GM18909 (cell line): Measurements from ENCODE around the gene SH3RF3.

Source experiments
- ATAC-seq: cut with Tn5 transposase; IDR thresholded peaks from one replicate; pipeline ENCODE4 v1.9.1; 2021; ENCODE audit warnings: mild to moderate bottlenecking; ENCODE audit not compliant: unreplicated experiment, poor library complexity

Gene SH3RF3

DNA sequence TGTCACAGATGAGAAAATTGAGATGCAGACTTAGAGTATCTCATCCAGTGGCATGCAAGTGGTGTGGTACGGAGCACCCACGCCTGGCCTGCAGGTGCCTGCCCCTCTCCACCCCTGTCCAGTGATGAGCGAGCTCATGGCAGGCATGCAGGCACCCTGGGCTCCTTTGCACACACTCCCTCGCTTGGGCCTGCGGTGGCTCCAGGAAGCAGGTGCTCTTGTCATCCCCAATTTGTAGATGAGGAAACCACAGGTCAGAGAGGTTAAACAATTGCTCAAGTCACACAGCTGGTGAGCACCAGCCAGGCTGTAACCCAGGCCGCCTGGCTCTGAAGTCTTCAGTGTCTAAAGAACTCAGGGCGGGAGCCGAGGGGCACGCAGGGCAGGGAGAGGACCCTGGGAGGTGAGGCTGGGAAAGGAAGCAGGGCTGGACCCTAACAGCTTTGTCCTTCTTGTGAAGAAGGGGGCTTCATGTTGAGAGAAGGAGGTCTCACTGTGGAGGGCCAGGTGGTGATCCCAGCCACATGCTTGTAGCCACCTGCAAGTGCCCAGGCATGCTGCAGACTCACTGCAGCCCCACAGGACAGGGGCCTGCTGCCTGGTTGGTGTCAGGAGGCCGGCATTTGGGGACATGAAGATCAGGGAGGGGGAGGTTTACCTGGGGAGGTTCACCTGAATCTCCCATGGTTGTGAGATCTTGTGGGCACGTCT is 166.2 kb downstream of the SH3RF3 start:
- no peak for ATAC-seq

DNA sequence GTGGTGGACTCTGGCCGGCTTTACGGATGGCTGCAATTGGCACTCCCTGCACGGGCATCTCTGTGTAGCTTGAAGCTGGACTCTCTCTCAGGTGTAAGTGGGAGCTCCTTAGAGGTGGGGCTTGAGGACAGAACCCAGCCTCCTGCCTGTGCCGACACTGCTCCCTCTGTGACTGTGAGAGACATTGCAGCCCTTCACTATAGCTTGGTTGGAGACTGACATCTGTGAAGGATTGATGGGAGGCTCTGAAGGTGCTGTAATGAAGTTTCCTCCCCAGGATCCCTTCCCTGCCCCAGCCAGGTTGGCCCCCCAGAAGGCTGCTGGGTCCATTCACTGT is 166.7 kb downstream of the SH3RF3 start:
- ATAC-seq, result no peak

DNA sequence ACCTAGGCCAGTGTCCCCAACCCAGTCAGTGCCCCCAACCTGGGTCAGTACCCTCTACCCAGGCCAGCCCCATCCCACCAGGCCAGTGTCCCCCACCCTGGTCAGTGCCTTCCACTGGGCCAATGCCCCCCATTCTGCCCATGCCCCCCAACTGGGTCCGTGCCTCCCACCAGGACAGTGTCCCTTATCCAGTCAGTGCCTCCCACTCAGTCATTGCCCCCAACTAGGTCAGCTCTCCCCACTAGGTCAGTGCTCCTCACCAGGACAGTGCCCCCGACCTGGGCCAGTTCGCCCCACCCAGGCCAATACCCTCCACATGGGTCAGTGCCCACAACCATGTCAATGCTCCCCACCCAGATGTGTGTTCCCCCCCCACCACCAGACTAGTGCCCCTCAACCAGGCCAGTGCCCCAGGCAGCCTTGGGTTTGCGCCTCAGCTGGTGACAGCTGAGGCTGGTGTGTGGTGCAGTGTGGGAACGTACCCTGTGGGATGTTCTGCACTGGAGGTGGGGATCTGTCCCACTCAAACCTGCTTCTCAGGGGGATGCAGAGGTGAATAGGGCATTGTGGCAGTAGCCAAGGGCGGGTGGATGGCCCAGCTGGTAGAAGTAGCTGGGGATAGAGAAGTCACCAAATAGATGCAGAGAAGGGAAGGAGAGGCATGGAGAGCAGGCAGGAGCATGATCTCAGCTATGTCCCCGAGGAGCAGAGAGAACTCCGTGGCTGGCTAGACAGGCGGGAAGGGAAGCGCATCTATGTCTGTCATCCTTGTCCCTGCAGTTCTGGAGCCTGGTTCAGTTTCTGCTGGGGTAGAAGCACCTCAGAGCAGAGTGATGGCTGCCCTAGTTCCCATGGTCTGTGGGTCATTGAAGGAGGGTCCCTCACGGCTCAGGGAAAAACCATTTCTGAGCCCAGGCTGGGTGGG is 168.8 kb downstream of the SH3RF3 start:
- ATAC-seq, result no peak

DNA sequence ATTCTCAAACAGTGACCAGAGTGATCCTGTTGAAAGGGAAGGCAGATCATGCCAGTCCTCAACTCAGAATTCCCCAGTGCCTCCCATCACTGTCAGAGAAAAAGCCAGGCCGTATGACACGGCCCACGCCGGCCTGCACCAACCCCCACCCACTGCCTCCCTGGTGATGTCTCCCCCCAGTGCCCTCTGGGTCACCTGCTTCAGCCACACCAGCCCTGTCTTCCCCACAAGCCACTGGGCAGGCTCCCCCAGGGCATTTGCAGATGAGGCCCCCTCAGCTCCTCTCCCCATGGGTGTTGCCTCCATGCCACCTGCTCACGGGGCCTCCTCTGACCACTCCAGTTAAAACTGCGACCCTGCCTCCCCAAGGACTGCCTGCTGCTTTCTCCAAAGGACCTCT is 169.8 kb downstream of the SH3RF3 start:
- ATAC-seq, result no peak

DNA sequence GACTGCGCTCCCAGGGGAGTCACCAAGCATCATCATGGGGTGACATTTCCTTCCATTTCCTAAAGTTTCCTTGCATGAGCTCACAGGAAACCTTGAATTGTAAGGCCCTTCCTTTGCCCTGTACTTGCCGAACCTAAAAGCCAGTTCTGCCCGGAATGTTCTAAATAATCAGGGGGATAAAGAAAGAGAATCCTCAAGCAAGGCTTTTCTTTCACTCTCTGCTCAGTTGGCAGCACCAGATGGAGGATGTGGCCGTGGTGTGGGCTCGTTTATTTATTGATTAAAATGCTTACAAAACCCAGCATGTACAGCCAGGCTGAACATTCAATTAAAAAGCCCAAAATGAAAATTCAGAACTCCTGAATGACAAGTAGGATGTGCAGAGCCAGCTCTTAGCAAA is 170.5 kb downstream of the SH3RF3 start:
- no peak for ATAC-seq

DNA sequence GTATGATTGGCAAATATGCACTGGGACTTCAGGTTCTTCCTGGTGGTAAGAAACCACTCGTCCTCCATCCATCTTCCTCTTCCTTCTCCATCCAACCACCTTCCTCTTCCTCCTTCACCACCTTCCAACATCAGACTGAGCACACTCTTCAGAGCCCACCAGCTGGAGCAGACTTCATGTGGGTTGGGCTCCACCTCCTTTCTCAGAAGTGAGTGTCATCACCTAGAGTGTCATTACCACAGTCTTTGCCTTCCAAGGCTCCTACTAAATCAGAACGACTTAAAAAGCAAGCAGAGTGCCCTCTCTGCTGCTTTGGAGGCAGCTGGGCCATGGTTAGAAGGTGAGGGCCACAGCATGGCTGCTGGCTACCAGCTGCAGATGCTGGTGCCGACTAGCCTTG is 171.6 kb downstream of the SH3RF3 start:
- ATAC-seq, result no peak

DNA sequence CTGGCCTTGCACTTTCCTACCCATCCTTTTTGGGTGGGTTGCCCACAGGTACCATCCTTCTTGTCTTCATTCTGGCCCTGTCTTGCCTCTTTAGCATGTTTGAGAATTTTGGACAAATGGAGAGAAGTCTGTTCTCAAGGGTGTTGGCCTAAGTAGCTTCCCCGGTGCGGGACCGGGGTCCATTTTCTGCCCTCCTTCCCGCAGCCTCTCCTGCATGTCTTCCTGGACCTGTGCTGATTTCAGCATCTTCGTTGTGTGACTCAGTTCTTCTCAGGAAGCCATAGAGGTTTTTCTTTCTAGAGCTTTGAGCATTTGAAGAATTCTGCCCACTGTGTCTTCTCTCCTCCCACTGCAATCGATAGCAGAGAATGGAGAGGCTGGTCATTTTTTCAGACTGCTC is 172.7 kb downstream of the SH3RF3 start:
- no peak for ATAC-seq

DNA sequence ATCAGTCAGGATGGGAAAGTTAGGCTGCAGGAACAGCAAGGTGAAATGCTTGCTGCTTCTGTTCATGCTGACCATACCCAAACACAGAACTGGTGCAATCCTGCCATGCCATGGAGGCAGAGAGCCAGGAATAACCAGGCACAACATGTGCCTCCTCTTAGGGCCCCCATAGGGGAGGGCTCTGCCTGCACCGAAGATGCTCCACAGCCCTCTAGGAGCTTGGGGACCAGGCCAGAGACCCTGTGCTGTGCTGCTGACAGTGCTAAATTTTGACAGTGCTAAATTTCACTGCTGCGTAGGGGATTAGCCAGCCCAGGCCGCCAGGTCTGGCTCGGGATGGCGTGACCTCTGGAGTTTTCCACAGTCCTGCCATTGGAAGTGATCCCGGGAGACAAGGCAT is 173.3 kb downstream of the SH3RF3 start:
- no peak for ATAC-seq

DNA sequence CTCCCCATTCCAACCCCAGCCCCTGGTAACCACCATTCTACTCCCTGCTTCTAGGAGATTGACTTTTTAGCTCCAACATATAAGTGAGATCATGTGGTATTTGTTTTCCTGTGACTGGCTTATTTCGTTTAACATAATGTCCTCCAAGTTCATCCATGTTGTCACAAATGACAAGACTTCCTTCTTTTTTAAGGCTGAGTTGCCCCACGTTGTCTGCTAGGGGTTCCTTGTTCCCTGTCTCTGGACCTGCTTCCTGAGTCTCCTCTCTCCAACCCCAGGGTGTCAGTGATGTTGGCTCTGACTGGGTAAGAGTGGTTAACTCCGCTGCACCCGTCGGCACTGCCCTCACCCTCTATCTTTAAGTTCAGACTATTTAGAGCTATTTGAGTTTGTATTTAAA is 175.2 kb downstream of the SH3RF3 start:
- no peak for ATAC-seq

DNA sequence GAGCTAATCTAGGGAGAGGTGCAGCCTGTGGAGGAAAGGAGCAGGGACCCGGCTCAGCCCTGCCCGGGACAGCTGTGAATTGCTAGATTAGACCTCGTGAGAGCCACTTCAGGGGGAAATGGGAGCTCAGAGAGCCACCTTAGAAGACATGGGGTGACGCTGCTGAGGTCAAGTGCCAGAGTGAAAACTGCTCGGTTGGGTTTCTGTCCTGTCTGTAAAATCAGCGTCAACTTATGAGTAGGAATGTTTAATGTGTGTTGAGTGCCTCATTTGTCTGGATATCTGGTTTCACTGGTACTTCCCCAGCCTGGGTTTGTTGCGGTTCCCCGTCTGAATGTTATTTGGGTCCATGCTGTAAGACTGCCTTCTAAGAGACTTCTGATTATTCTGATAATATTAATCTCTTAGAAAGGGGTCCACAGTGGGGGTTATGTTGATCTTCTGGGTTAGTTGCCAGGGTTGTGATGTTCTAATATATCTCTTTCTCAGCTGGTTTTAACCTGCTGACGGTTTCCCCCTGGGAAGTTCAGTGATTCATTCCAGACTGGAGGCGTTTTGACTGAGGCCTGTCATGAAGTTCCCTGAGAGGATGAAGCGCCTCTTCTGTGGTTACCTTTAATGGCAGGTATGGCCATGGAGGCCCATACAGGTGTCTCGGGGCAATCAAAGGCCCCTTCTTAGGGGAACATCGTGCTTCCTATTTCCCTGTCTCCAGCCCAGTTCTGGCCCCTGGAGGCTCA is 175.9 kb downstream of the SH3RF3 start:
- no peak for ATAC-seq

DNA sequence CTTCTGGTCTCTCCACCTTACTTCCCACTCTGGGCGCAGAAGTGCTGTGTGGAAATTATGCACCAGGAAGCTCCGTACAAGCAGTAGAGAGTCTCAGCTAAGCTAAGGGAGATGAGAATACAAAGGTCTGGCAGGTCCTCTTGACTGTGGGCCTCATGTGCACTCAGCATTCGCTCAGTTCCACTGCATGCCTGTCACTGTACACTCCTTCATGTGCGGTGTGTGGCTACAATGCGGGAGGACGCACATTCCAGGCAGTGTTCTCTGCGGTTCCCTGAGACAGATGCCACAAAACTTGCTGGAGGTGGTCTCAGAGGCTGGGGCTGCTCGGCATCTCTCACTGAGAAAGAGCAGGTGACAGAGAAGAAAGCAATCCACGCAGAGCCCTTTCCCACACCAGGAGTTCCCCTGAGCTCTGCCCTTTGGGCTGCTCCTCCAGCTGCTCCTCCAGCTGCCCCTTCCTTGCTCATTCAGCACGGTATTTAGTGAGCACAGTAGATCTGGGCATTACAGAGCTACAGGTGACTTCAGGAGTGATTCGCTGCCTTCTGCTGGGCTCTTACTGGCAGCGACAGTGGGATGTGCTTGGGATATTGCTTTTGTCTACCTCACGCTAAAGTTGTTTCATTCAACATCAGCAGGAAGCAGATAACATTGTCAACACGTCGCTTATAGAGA is 176.6 kb downstream of the SH3RF3 start:
- ATAC-seq, result no peak

DNA sequence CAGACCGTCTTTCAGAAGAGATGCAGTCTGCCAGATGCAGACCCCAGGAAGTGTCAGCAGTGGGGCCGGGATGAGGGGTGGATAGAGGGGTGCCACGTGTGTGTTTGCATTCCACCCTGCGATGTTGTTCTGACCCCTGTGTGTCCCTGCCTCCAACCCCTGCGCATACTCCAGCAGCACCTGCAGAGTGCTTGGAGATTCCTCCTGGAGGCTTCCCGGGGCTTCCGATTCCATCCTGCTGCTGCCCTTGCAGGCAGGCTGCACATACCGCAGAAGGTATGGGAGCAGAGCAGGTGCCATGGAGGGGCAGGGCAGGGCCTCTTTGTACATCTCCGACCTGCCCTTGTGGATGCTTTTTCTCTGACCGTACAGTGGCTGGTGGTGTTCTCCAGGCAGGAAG is 177.2 kb downstream of the SH3RF3 start:
- ATAC-seq, result no peak

DNA sequence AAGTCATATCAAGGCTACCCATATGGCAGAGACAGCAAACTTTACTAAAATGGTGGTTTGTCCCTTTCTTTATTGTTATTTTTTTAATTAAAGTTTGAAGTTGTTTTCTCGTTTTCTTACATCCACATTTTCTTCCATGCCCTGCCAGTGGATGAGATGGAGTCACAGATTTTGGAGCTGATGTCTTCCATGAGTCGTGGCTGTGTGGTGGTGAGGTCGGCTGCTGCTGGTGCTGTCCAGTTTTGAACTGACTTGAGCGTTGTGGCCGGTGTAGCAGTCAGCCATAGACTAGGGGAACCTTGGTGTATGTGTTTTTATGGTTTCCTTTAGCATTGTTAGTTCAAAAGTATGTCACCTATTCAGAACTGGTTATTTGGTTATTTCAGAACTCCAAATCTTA is 182.8 kb downstream of the SH3RF3 start:
- no peak for ATAC-seq

DNA sequence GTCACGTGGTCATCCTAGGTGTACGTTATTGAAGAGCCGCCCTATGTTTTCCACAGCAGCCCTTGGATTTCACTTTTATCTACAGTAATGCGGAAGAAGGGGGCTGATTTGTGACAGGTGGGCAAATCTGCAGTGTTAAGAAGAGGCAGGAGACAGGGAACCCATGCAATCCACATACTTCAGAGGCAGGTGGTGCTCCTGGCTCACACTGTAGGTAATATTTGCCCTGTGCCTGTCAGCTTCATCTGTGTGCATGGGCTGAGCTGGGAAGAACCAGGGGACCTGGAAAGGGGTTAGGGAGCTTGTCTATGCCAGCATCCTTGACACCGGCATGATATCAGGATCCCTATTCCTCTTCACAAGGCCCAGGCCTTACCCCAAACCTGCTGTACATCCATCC is 183.9 kb downstream of the SH3RF3 start:
- ATAC-seq, result no peak

DNA sequence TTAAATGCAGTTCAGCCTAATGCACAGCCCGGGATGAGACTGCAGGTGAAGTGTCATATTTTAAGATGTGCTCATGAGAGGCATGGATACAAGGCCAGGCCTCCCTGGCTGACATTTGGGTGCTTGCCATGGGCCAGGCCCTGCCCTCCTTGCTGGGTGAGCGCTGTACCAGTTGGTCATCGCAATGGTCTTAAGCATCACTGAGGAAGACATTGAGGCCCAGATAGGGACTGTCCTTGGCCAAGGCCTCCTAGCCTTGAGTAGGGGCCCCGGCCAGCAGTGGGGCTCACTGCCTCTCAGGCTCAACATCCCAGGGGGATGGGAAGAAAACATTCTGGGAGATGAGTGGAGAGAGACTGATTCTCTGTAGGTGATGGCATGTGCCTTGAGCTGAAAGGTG is 184.3 kb downstream of the SH3RF3 start:
- no peak for ATAC-seq

DNA sequence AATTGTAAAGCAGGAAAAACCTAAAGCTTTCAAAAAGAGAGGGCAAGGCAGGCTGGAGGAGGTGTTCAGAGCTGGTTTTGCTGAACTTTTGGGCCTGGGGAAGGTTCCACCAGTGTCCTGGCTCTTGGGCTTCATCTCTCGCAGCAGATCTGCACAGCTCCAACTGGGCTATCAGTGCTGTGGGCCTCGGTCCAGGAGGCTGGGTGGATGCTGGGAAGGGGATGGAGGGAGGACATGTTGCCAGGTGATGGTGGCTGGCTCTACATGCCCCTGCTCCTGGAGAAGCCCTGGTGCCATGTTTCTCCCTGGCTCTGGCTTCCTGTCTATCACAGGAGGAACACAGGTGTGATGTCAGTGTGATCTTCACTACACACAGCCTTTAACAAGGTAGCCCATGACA is 187.1 kb downstream of the SH3RF3 start:
- no peak for ATAC-seq

DNA sequence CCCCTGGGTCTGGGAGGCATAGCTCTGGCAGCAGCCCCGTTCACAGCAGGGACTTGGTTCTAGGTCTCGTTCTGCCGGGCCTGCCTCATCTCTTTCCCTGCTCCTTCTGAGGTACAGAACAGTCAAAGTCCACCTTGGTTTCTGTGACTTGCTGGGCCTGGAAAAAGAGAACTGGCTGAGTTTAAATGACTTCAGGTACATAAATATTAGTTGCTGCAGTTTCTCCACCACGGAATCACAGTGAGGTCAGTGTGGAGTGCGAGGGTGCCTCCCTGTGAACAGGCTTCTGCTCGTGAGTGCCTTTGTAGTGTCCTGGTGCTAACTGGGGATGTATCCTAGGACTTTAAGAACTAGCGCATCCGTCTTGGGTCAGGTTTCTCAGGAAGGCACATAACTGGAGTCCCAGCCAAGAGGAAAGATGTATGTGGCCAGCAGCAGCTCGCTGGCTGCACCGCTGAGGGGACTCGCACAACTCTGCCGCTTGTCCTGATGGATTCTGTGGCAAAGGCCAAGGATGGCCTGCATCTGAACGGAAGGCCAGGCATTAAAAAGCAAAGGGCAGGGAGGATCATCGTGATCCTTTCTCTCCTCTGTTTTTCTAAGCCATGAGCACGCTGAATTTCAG is 188.6 kb downstream of the SH3RF3 start:
- no peak for ATAC-seq

DNA sequence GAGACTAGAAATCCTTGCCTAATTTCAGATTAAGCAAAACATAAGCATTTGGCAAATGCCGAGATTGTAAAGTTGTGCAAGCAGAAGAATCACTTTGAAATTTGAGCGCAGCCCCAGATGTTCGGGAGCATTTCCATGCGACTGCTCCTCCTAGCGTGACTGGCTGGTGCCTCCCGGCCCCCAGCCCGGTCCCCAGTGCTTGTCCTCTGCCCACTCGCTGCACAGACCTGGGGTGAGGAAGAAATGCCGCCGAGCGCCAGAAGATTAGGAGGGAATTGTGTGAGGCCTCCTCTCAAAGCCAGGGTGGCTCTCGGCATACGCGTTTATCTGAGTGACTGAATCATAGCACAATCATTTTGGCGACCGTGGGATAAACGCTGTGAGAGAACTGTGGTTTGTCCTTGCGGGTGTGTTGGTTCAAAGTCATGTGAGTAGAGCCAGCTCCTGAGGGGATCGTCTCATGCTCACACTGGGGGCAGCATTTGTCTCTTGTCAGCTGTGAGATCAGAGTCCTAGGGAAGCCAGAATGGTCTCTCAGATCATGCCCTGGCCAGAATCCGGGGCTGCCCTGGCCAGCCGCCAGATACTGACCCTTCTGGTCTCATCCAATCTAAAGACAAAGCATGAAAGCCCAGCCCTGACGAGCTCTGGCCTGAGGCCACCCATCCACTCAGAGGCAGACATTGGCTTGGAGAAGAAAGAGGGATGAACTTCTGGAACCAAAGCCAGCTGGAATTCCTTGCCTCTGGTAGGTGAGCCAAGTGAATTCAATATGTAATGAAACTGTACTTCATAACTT is 189.3 kb downstream of the SH3RF3 start:
- no peak for ATAC-seq

DNA sequence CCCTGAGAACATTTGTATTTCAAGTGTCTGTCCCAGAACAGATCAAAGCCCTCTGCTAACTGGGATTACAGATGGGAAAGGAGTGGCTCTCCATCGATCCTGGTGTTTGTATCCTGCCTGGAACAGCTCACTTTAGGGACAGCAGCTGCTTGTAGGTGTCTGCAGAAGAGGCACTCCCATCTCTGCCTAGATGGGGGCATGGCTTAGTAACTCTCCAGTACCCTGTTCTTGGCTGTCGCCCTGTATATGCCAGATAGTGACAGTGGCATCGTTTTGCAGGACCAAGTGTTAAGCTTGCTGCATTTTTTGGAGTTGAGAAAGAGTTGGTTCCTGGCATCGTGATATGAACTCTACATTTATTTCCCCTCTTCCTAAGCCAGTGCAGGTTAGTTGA is 189.9 kb downstream of the SH3RF3 start:
- ATAC-seq, result no peak
